Lower leg skin (tissue), 4 donors: ENCODE data around the gene STAG3. TPM values are rescaled to one million over a fixed set of nuclear protein-coding genes. Genes with fewer than 3 reads are reported as not detected.

Experiments used
- DNase-seq, 2 donors: peaks; one replicate each; pipeline ENCODE4 v3.0.0-alpha.2; 2019; ENCODE audit warnings: low spot score in 2 of 2
- H3K4me3 ChIP-seq: fragments of 200-600 bp; sonication (generic); 2 replicates; pipeline ENCODE4 v1.5.1; 2017; ENCODE audit warnings: mild to moderate bottlenecking, low read depth; ENCODE audit not compliant: poor library complexity, severe bottlenecking
- CTCF ChIP-seq, 3 donors: fragments of 450-650 bp; IDR thresholded peaks; one replicate each; pipeline ENCODE4 v1.5.1; 2016; ENCODE audit warnings: antibody characterized with exemption in 3 of 3, mild to moderate bottlenecking in 3 of 3, moderate library complexity in 2 of 3
- POLR2A ChIP-seq, 2 donors: fragments of 450-650 bp; IDR thresholded peaks; one replicate each; pipeline ENCODE4 v1.6.1; 2016 to 2017; ENCODE audit warnings: antibody characterized with exemption in 2 of 2, mild to moderate bottlenecking in 1 of 2, moderate library complexity in 1 of 2
- WGBS, 2 donors: methylation state at CpG; one replicate each; pipeline ENCODE4 v1.1.5; 2018; 5-methylcytosine and 5-hydroxymethylcytosine counted together
- intact Hi-C: fragments of 100-400 bp; cut with DNase I; formaldehyde crosslinking; loops from one replicate; pipeline ENCODE4 v1.15.0; 2023; ENCODE audit warnings: low total_unique reads
- total RNA-seq, 4 donors: library from RNA; depleted of rRNA; stranded (reverse); fragments of >200 nt; gene quantifications; one replicate each; pipeline ENCODE4 v1.1.0, GENCODE V29; 2016

Gene STAG3
- total RNA-seq, 4 donors from 2014 or later: 0.34 to 1.8 (median 1.0) TPM

DNA sequence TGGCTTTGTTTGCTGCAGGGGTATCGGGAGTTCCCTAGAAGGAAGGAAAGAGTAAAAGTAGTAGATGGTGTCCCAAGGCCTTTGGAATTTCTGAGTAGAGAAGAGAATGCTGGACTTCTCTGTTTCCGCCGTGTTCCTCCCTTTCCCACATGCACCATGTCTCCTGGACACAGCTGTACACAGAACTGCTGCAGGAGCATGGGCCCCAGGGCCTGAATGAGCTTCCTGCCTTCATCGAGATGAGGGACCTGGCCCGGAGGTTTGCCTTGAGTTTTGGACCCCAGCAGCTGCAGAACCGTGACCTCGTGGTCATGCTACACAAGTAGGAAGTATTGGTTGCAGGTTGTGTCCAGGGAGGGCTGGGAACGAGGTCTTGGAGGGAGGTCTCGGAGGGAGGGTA lies 26.7 kb downstream of the STAG3 start:
- DNase-seq: no peak
- intact Hi-C loops: loop anchor here (10.0 kb wide), 1 partner anchor 70 kb away; no protein-coding TSS in a partner anchor
- 89 to 93% methylated on average over 9 of the region's 9 CpGs for WGBS, 2 donors
- TF ChIP-seq POLR2A (IDR thresholded peaks at IDR 0.05) (no peak), CTCF (IDR thresholded peaks at IDR 0.05) (no peak)
- no peak overlapping the region for H3K4me3 ChIP-seq

GRCh38 chr7:100208911-100209408 lies 31.2 kb downstream of the STAG3 start:
- TF ChIP-seq CTCF (IDR thresholded peaks at IDR 0.05): no peak
- TF ChIP-seq POLR2A (IDR thresholded peaks at IDR 0.05): no peak
- H3K4me3 ChIP-seq: no peak overlapping the region
- WGBS, 2 donors: 58 to 66% methylated on average over 6 of the region's 6 CpGs
- no peak for DNase-seq
- intact Hi-C loops: loop anchor here (10.0 kb wide), 1 partner anchor 74 kb away; no protein-coding TSS in a partner anchor

DNA sequence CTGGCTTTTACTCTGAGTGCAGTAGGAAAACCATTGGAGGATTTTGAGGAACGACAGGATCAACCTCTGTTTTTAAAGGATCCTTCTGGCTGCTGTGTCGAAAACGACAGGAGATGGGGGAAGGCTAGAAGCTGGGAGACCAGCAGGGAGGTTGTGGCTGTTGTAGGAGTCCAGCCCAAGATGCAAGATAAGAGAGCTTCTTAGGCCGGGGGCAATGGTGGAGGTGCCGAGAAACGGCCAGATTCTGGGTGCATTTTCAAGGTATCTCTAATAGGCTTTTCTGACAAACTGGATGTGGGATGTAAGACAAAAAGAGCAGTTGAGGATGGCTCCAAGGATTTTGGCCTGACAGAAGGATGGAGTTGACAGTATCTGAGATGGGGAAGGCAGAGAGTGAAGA lies 31.8 kb downstream of the STAG3 start:
- no peak overlapping the region for H3K4me3 ChIP-seq
- TF ChIP-seq CTCF (IDR thresholded peaks at IDR 0.05) (no peak), POLR2A (IDR thresholded peaks at IDR 0.05) (no peak)
- intact Hi-C loops: loop anchor here (10.0 kb wide), 1 partner anchor 75 kb away; no protein-coding TSS in a partner anchor
- 79 to 81% methylated on average over 6 of the region's 6 CpGs for WGBS, 2 donors
- DNase-seq: no peak

DNA sequence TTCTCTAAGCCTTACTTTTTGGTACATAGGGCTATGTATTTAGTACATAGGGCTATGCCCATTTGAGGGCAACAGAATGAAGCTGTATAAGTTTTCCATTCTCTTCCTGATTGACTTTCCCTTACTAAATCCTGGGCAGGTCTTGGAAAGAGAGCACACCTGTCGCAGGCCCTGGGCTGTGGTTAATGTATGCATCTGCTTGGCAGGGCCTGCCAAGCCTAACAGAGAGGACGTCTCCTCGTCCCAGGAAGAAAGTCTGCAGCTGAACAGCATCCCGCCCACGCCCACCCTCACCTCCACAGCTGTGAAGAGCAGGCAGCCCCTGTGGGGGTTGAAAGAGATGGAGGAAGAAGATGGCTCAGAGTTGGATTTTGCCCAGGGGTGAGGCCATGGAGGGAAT lies 33.1 kb downstream of the STAG3 start:
- intact Hi-C loops: no loop called here
- WGBS, 2 donors: 64 to 69% methylated on average over 5 of the region's 5 CpGs
- no peak for TF ChIP-seq POLR2A (IDR thresholded peaks at IDR 0.05)
- TF ChIP-seq CTCF (IDR thresholded peaks at IDR 0.05): no peak
- no peak overlapping the region for H3K4me3 ChIP-seq
- DNase-seq: no peak

GRCh38 chr7:100211342-100211780 lies 33.6 kb downstream of the STAG3 start:
- DNase-seq: no peak
- WGBS, 2 donors: 87 to 91% methylated on average over 7 of the region's 7 CpGs
- TF ChIP-seq POLR2A (IDR thresholded peaks at IDR 0.05) (no peak), CTCF (IDR thresholded peaks at IDR 0.05) (no peak)
- intact Hi-C loops: no loop called here
- H3K4me3 ChIP-seq: no peak overlapping the region
